ENCODE results near the gene C11orf52. TPM values are rescaled to one million over a fixed set of nuclear protein-coding genes. Genes with fewer than 3 reads are reported as not detected.

Gene C11orf52
- total RNA-seq, 4 donors from 2014 or later: 7.5 to 10.4 (median 9.7) TPM

DNA sequence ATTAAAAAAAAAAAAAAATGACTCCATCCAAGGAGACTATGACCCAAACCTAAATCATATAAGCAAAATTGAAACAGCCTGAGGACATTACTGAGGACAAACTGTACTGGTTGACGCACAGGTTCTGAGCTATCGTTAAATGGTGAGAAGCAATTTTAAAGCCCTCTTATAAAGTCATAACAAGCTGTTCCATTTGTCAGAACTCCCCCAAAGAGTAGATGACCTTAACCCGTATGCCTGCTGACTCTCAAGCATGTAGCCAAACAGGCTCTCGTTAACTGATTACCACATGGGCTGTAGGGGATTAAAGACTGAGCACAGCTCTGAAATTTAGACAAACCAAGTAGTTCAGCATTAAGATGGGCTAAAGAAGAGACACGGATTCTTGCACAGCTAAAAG lies 9.3 kb upstream of the C11orf52 start:
- Histone ChIP-seq H3K27me3 (no peaks in the 10 kb centered on the region), H3K4me3 (peak overlapping the region; percentile 61), H3K27ac (peak overlapping the region; percentile 93), H3K9me3 (no peaks in the 10 kb centered on the region), H3K36me3 (peaks cover 5% of the 10 kb centered on the region), H3K4me1 (peaks cover 49% of the 10 kb centered on the region)
- WGBS: 45% methylated on average over 5 of the region's 5 CpGs
- no peak for DNase-seq (ENCODE audit: low spot score in 2 of 2)
- TF ChIP-seq, protein P1, sequence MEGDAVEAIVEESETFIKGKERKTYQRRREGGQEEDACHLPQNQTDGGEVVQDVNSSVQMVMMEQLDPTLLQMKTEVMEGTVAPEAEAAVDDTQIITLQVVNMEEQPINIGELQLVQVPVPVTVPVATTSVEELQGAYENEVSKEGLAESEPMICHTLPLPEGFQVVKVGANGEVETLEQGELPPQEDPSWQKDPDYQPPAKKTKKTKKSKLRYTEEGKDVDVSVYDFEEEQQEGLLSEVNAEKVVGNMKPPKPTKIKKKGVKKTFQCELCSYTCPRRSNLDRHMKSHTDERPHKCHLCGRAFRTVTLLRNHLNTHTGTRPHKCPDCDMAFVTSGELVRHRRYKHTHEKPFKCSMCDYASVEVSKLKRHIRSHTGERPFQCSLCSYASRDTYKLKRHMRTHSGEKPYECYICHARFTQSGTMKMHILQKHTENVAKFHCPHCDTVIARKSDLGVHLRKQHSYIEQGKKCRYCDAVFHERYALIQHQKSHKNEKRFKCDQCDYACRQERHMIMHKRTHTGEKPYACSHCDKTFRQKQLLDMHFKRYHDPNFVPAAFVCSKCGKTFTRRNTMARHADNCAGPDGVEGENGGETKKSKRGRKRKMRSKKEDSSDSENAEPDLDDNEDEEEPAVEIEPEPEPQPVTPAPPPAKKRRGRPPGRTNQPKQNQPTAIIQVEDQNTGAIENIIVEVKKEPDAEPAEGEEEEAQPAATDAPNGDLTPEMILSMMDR (IDR thresholded peaks at IDR 0.05): no peak
- no peak for TF ChIP-seq POLR2A (IDR thresholded peaks at IDR 0.05)
- no peak for TF ChIP-seq EP300 (IDR thresholded peaks at IDR 0.05)
- no peak for TF ChIP-seq POLR2AphosphoS5 (IDR thresholded peaks at IDR 0.05)

DNA sequence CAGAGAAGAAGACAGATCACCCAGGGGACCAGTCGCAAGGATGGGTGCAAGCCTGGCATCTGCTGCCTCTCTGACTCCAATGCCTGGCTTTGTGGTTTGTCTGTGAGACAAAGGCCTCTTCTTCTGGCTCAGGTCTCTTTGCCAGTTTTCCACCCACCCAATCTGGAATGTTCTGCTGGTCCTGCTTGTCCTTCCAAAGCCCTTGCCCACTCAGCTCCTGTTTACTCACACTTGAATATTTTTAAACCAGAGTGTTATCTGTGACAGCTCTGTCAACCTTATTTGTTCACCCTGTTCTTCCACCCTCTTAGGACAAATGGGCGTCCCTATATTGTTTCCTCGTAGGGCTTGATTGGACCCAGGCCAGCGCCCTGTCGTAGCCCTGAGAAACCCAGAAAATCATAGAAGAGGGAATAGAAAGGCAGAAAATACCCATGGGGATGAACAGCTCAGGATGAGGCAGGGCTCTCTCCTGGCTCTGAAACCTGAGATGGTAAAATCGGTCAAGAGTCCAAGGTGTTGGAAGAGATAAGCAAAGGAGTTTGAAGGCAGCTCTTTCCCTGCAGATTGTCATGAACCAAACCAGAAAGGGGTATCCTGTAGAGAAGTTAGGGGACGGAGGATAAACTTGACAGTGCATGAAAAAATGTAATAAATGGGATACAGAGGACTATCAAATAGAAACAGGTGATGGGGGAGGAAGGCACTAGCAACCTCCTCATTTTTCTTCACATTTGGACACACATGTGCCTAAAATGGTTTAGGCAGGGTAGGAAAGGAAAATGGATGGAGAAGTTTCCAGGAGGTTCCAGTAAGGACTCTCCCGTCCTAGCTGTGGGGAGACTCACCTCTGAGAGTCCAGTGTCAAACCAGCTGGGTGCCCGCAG lies 7.8 kb upstream of the C11orf52 start:
- H3K9me3 ChIP-seq: no peaks in the 10 kb centered on the region
- peaks cover 5% of the 10 kb centered on the region for H3K36me3 ChIP-seq
- H3K4me3 ChIP-seq: peak overlapping the region; percentile 61
- TF ChIP-seq, protein P1 (IDR thresholded peaks at IDR 0.05): no peak
- TF ChIP-seq POLR2AphosphoS5 (IDR thresholded peaks at IDR 0.05) (no peak), EP300 (IDR thresholded peaks at IDR 0.05) (no peak), POLR2A (IDR thresholded peaks at IDR 0.05) (no peak)
- 33% methylated on average over 9 of the region's 9 CpGs for WGBS
- DNase-seq (ENCODE audit: low spot score in 2 of 2): no peak
- no peaks in the 10 kb centered on the region for H3K27me3 ChIP-seq
- peak overlapping the region; percentile 93 for H3K27ac ChIP-seq
- peaks cover 55% of the 10 kb centered on the region for H3K4me1 ChIP-seq

DNA sequence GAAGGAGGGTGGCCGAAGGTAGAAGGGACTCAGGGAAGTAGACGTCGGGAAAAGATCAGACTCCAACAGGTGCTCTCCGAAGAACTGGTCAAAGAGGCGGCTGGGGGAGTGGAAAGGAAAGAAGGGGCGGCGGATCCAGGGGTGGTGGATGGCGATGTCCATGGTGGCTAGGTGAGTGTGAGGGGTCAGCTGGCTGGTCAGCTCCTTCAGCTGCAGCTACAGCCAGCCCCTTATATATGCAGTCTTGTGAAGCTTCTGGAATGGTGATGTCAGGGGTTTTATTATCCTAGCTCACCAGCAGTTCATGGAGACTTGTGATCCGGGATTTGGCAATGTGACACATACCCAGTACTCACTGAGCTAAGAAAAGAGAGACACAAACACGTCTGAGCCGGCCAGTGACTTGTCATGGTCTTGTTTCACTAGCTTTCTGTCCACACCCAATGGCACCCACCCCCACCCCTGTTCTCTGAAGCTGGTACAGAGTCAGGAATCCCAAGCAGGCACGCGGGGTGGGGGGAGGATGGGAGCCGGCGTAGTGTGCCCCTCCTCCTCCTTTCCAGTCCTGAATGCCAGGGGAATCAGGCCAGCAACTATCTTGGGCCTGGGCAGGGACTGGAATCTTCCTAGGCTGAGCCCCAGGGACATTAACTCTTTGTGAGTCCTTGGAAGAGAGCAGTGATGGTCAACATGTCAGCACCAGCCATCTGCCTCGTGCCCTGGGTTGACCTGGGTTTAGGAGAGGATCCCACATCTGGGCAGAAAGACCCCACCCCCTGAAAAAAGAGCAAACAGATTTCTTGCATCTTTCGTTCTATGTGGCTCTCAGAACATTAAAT lies 6.9 kb upstream of the C11orf52 start, which contains the start of gene CRYAB:
TSS of gene CRYAB (minus strand) at position 208 of the 839 bp plus-strand sequence. CDS start at position 162, 46 bp downstream.
- TF ChIP-seq POLR2A (IDR thresholded peaks at IDR 0.05): peak in 1 of 2 donors; percentile 47
- peak in 2 of 3 donors; percentile 71 to 73 for TF ChIP-seq POLR2AphosphoS5 (IDR thresholded peaks at IDR 0.05)
- TF ChIP-seq, protein P1 (IDR thresholded peaks at IDR 0.05): no peak
- peak; percentile 75 for TF ChIP-seq EP300 (IDR thresholded peaks at IDR 0.05)
- DNase-seq (ENCODE audit: low spot score in 2 of 2): peak; percentile 94 to 97
- H3K4me3 ChIP-seq: peak within 1 kb of the TSS; percentile 61
- H3K27ac ChIP-seq: peak within 1 kb of the TSS; percentile 93
- H3K36me3 ChIP-seq: peaks cover 5% of the 10 kb centered on the region
- H3K9me3 ChIP-seq: no peaks in the 10 kb centered on the region
- H3K4me1 ChIP-seq: peaks cover 55% of the 10 kb centered on the region
- WGBS: 22% methylated on average over 17 of the region's 17 CpGs
- no peaks in the 10 kb centered on the region for H3K27me3 ChIP-seq

DNA sequence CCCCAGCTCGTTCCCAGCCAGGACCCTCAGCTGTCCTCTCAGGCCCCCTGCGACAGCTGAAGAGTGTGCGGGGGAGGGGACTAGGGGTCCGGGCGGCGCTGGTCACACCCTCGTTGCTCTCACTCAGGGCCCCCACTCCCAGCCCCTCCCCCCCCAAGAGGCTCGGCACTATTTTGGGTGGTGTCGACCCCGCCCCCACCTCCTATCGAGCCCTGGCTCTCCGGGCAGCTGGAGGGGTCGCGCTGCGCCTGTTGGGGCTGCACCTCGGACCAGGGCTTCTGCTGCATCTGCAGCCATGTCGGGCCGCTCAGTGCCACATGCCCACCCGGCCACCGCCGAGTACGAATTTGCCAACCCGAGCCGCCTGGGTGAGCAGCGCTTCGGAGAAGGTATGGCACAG lies 6.2 kb upstream of the C11orf52 start, which contains the start of gene HSPB2:
TSS of gene HSPB2 (plus strand) at position 200 of the 400 bp plus-strand sequence. CDS start at position 296, 96 bp downstream.
- 1% methylated on average over 8 of the region's 26 CpGs for WGBS
- Histone ChIP-seq H3K4me3 (peak within 1 kb of the TSS; percentile 61), H3K4me1 (peaks cover 55% of the 10 kb centered on the region), H3K27me3 (no peaks in the 10 kb centered on the region), H3K9me3 (no peaks in the 10 kb centered on the region), H3K27ac (peak within 1 kb of the TSS; percentile 93), H3K36me3 (peaks cover 5% of the 10 kb centered on the region)
- no peak for DNase-seq (ENCODE audit: low spot score in 2 of 2)
- no peak for TF ChIP-seq POLR2AphosphoS5 (IDR thresholded peaks at IDR 0.05)

DNA sequence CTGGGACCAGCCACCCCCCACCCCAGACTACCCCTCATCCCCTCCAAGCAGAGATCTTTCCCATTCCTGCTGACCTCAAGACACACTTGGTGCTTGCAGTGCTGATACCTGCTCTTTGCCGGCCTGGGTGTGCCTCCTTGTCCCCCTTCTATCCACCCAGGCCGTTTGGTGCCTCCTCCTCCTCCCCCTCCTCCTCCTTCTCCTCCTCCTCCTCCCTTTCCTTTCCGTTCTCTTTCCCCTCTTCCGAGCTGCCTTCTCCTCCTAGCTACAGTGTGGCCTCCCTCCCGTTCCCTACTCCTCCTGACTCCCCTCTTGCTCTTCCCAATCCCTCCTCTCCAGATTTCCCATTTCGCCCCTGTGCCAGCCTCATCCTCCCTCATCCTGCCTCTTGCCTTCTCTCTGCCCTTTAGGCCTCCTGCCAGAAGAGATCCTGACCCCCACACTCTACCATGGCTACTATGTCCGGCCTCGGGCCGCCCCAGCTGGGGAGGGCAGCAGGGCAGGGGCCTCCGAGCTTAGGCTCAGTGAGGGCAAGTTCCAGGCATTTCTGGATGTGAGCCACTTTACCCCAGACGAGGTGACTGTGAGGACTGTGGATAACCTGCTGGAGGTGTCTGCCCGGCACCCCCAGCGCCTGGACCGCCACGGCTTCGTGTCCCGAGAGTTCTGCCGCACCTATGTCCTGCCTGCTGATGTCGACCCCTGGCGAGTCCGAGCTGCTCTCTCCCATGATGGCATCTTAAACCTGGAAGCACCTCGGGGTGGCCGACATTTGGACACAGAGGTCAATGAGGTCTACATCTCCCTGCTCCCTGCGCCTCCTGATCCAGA lies 5.5 kb upstream of the C11orf52 start:
- Histone ChIP-seq H3K9me3 (no peaks in the 10 kb centered on the region), H3K4me1 (peaks cover 60% of the 10 kb centered on the region), H3K36me3 (peaks cover 3% of the 10 kb centered on the region), H3K4me3 (peak overlapping the region; percentile 61), H3K27ac (peak overlapping the region; percentile 93), H3K27me3 (no peaks in the 10 kb centered on the region)
- no peak for DNase-seq (ENCODE audit: low spot score in 2 of 2)
- 54% methylated on average over 18 of the region's 24 CpGs for WGBS
- TF ChIP-seq EP300 (IDR thresholded peaks at IDR 0.05) (no peak), POLR2AphosphoS5 (IDR thresholded peaks at IDR 0.05) (no peak), POLR2A (IDR thresholded peaks at IDR 0.05) (no peak)
- TF ChIP-seq, protein P1 (IDR thresholded peaks at IDR 0.05): no peak

Measured in suprapubic skin (tissue), 4 donors.